Mononuclear cell (primary cell): ENCODE measurements around the gene UBXN11. TPM values are rescaled to one million over a fixed set of nuclear protein-coding genes. Genes with fewer than 3 reads are reported as not detected.
A peak's percentile ranks its signal among the peaks of the same experiment; 100 is the strongest.

Experiments used
- H3K27me3 ChIP-seq: 2 replicates; pipeline ENCODE4 v1.6.0; 2011; ENCODE audit warnings: low read length, control low read depth; ENCODE audit not compliant: insufficient read depth
- H3K4me1 ChIP-seq: 2 replicates; pipeline ENCODE4 v1.5.1; 2011; ENCODE audit warnings: mild to moderate bottlenecking, low read length, control low read depth; ENCODE audit not compliant: insufficient read depth
- H3K4me3 ChIP-seq: 2 replicates; pipeline ENCODE4 v1.5.1; 2011; ENCODE audit warnings: mild to moderate bottlenecking, low read length, moderate library complexity
- H3K9me3 ChIP-seq: 2 replicates; pipeline ENCODE4 v1.5.1; 2011; ENCODE audit warnings: low read depth, mild to moderate bottlenecking, control low read depth, low read length
- total RNA-seq: library from RNA; depleted of rRNA; stranded (reverse); fragments of >200 nt; gene quantifications from one replicate; pipeline ENCODE4 v1.2.3, GENCODE V29; 2012

UBXN11 gene
- total RNA-seq, 1 donor, result 24.5 TPM

GRCh38 chr1:26287033-26287711 is 19.3 kb downstream of the UBXN11 start:
- H3K4me1 ChIP-seq, result peaks cover 100% of the 10 kb centered on the region
- H3K4me3 ChIP-seq, result no peak overlapping the region
- H3K27me3 ChIP-seq, result no peaks in the 10 kb centered on the region
- no peaks in the 10 kb centered on the region for H3K9me3 ChIP-seq

GRCh38 chr1:26286064-26286416 is 20.4 kb downstream of the UBXN11 start:
- Histone ChIP-seq H3K9me3 (no peaks in the 10 kb centered on the region), H3K4me1 (peaks cover 100% of the 10 kb centered on the region), H3K27me3 (no peaks in the 10 kb centered on the region), H3K4me3 (no peak overlapping the region)

- Histone ChIP-seq H3K4me3 (no peak overlapping the region), H3K27me3 (no peaks in the 10 kb centered on the region), H3K4me1 (peaks cover 100% of the 10 kb centered on the region), H3K9me3 (no peaks in the 10 kb centered on the region)
These were observed 20.9 kb downstream of the UBXN11 start for GRCh38 chr1:26285366-26286063.

GRCh38 chr1:26284597-26285347 is 21.7 kb downstream of the UBXN11 start:
- Histone ChIP-seq H3K4me1 (peaks cover 94% of the 10 kb centered on the region), H3K9me3 (no peaks in the 10 kb centered on the region), H3K27me3 (no peaks in the 10 kb centered on the region), H3K4me3 (no peak overlapping the region)

GRCh38 chr1:26283871-26284596 is 22.4 kb downstream of the UBXN11 start:
- Histone ChIP-seq H3K4me1 (peaks cover 93% of the 10 kb centered on the region), H3K9me3 (no peaks in the 10 kb centered on the region), H3K27me3 (no peaks in the 10 kb centered on the region), H3K4me3 (no peak overlapping the region)

GRCh38 chr1:26283279-26283853 is 23.1 kb downstream of the UBXN11 start:
- no peaks in the 10 kb centered on the region for H3K9me3 ChIP-seq
- H3K4me1 ChIP-seq, result peaks cover 93% of the 10 kb centered on the region
- no peaks in the 10 kb centered on the region for H3K27me3 ChIP-seq
- no peak overlapping the region for H3K4me3 ChIP-seq

- no peak overlapping the region for H3K4me3 ChIP-seq
- H3K9me3 ChIP-seq, result no peaks in the 10 kb centered on the region
- H3K27me3 ChIP-seq, result no peaks in the 10 kb centered on the region
- H3K4me1 ChIP-seq, result peaks cover 93% of the 10 kb centered on the region
These were observed 24.0 kb downstream of the UBXN11 start for GRCh38 chr1:26282401-26282918.

- Histone ChIP-seq H3K27me3 (no peaks in the 10 kb centered on the region), H3K9me3 (no peaks in the 10 kb centered on the region), H3K4me3 (no peak overlapping the region), H3K4me1 (peaks cover 93% of the 10 kb centered on the region)
These were observed 24.5 kb downstream of the UBXN11 start for GRCh38 chr1:26281971-26282370.

GRCh38 chr1:26281091-26281958 is 25.1 kb downstream of the UBXN11 start:
- no peaks in the 10 kb centered on the region for H3K9me3 ChIP-seq
- peak overlapping the region; percentile 88 for H3K4me3 ChIP-seq
- peaks cover 93% of the 10 kb centered on the region for H3K4me1 ChIP-seq
- no peaks in the 10 kb centered on the region for H3K27me3 ChIP-seq

- Histone ChIP-seq H3K4me3 (peak overlapping the region; percentile 88), H3K4me1 (peaks cover 93% of the 10 kb centered on the region), H3K9me3 (no peaks in the 10 kb centered on the region), H3K27me3 (no peaks in the 10 kb centered on the region)
These were observed 25.9 kb downstream of the UBXN11 start for GRCh38 chr1:26280333-26281042.

GRCh38 chr1:26279456-26280332 is 26.7 kb downstream of the UBXN11 start, which contains the start of gene SH3BGRL3:
SH3BGRL3 (plus strand) TSS chr1:26280086; CDS start chr1:26280156, 70 bp downstream.
- peaks cover 93% of the 10 kb centered on the region for H3K4me1 ChIP-seq
- no peaks in the 10 kb centered on the region for H3K9me3 ChIP-seq
- no peaks in the 10 kb centered on the region for H3K27me3 ChIP-seq
- peak within 1 kb of the TSS; percentile 88 for H3K4me3 ChIP-seq

GRCh38 chr1:26278724-26279455 is 27.5 kb downstream of the UBXN11 start:
- peaks cover 93% of the 10 kb centered on the region for H3K4me1 ChIP-seq
- no peaks in the 10 kb centered on the region for H3K9me3 ChIP-seq
- peak overlapping the region; percentile 88 for H3K4me3 ChIP-seq
- no peaks in the 10 kb centered on the region for H3K27me3 ChIP-seq
